RKO (cell line): ENCODE results near the gene PCNX2.
"Not testable (repeated sequence)": the region's sequence is repeated elsewhere in the genome, so short reads cannot be mapped to it uniquely, and the experiment has no call there.

Source experiments
- DNase-seq: peaks from one replicate; pipeline ENCODE4 v3.0.0-alpha.2; 2016; ENCODE audit warnings: low spot score

Gene PCNX2

DNA sequence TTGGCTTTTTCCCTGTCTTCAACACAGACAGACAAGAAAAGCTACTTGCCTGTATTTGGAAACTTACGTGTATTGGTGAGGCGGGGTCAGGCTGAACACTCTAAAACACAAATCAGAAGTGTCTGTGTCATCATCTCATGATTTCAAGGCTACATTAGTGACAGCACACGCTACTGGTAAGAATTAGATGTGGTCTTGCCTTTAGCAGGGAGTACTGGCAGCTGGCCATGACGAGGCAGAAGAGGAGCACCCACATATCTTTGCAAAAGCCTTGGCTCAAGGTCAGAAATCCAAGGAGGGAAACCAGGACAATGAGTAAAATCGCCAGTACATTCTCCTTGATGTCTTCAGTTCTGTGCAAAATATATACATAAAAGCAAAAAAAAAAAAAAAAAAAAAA is 77.7 kb downstream of the PCNX2 start:
- no peak for DNase-seq

DNA sequence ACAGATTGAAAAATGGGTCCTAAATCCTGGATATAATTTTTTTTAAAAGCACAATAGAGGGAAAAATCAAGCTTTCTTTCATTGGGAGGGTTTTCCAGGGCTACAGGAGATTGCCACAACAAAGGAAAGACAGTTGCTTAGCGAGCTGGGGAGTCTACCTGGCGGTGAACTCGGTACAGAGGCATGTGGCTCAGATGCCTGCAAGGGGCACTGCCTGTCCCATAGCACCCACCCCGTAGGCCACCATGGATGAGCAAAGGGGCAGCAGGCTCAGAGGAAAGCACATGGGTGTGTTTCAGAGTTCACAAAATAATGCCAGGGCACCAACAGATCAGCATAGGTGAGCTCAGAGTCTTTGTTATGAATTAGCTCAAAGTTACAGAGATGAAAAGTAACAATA is 79.5 kb downstream of the PCNX2 start:
- no peak for DNase-seq

DNA sequence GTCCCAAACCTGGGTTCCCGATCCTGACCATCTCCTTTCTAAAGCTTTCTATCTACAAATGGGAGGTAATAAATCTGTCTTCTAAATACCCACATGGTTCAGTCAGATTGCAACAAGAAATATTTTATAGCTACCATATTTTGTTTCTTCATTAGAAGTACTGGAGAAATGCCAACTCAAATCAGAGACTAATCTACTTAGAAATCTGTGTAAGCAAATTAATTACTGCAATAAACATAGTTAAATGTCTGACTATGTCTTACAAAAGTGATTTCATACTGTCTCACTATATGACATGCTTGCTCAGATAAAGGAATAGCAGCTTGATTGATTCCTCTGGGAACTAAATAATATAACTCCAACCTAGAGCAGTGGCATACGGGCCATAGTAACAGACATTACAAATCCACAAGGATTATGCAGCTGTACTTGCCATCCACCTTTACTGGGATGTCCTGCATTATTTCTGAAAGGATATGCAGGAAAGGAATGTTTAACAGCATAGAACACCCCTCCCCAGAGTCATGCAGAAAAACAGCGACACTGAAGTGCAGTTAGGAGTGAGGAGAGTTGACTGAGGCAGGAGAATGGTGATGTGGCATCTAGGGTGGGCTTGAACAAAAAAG is 80.3 kb downstream of the PCNX2 start:
- no peak for DNase-seq

DNA sequence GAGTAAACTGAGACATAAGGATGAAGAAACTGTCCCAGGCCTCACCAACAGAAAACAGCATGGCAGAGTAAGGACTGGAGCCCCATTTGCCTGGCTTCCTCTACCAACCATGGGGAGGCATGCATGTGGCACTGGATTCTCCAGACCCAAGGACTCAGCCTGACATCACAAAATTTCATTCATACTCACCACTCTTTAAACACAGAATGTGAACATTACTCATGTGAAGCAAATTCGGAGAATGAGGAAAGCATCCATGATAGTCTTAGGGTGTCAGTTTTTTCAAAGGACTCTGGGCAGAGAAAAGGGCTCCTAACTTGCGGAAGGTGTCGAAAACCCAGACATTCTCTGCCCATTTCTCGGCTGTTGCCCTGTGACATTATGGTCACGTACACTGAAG is 83.9 kb downstream of the PCNX2 start:
- peak; percentile 24 for DNase-seq

DNA sequence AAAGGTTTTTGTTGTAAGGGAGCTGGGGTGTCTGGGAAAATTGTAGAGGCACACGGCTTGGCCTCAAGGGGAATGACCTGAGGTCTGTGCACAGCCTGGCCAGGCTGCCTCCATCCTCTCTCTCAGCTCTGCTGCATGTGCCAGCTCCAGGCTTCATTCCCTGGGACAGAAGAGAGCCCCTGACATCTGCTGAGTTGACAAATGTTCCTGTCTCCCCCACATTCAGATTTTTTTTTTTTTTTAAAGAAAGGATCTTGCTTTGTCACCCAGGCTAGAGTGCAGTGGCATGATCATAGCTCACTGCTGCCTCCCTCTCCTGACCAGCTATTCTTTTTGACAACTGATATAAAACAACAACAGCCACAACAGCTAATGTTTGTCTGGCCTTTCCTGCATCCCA is 84.4 kb downstream of the PCNX2 start:
- DNase-seq = no peak

DNA sequence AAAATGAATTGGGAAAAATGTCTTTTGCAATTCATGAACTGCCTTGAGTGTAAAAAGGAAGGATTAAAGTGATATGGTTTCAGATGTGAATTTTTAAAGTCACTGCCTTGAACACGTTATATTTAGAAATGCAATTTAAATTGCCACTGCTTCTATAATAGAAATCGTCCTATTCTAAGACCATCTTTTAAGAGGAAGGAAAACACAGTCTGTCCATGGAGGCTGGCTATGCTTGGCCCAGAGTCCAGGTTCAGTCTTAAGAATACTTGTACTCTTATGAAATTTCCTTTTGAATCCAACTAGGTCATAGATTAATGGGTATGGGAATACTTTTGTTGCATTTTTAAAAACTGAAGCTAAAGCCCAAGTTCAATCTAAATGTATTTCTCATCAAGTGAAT is 86.0 kb downstream of the PCNX2 start:
- DNase-seq = no peak

DNA sequence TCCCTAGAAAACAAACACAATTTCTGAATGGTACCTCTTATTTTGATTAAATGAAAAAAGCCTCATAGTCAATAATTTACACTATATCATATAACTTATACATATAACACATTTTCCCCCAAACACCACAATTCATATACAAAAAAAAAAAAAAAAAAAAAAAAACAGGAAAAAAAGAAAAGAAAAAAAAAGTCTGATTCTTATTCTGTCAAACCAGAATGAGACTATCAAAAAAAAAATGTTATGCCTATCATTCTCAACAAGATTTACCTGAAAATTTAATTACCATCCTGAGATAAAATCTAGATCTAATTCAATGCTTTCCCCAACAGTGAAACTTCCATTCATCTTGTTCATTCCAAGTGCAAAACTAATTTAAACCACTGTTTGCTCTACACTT is 86.8 kb downstream of the PCNX2 start:
- DNase-seq = no peak

DNA sequence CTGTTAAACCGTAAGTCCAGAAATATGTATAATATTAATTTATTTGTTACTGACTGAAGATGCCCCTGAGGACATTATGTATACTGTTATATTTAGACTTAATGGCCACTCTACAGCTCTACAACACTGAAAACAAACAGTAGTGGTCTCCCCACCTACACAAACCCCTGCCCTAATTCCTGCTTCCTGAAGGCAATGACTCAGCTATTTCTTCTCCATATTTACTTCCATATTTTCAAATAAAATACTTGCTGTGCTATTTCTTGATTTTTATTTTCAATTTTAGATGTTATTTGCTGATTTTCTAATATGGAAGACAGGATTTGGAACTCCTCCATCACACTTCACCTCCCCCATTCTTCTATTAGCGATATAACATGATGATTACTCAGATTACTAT is 97.6 kb downstream of the PCNX2 start:
- no peak for DNase-seq

DNA sequence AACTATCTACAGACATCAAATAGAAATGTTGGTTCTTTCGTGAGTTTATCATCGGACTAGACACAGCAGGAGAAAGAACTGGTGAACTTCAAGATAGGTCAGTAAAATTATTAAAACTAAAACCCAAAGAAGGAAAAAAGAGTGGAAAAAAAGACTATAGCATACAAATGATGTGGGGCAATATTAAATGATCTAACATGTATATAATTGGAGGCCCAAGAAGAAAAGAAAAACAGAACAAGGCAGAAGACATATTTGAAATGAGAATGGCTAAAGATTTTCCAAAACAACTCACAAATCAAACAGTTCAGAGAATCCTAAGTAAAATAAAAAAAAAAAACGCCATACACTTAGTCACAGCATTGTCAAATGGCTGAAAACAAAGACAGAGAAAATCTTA is 101.8 kb downstream of the PCNX2 start:
- DNase-seq = no peak

DNA sequence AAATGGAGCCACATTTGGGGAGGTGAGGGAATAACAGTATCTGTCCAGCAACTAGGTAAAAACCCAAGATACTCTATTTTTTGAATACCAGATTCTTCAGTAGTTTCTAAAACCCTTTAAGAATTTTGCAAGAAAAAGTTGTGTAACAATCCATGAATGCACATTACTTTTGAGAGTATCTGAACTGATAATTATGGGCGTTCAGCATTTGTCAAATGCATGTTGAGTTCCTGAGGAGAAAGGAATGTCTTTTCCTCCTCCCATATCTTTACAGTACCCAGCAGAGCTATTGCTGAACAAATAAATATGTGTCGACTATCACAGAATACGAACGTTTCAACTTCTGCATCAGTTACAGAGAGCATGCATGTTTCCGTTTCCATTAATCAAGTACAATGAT is 104.5 kb downstream of the PCNX2 start:
- DNase-seq = no peak

DNA sequence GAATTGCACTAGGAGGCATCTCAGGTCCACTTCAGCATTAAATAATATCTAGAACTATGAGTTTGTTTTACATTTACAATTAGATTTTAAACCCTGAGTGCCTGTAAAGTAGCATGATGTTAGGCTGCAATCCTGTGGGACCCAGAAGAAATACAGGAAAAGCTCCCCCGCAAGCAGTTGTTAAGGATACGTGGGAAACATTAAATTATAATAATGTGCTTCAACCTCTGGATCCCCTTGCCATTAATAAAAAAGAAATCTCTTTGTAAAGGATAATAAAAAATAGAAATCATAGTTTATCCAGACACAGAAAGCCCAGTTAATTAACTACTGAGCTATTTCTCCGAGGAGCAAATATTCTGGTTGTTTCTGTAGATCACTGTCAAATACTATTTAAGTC is 106.0 kb downstream of the PCNX2 start:
- DNase-seq = no peak

DNA sequence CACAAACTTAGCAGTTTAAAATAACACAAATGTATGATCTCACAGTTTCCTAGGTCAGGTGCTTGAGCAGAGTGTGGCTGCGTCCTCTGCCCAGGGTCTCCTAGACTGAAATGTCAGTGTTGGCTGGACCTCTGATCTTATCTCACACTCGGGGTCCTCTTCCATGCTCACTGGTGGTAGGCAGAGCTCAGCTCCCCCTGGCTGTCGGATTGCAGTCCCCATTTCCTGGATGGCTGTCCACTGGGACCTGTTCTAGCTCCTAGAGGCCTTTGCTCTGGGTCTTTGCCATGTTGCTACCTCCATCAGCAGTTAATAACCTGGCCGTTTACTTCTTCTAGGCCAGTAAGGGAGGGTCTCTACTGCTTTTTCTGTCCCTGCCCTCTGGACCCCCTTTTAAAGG is 107.5 kb downstream of the PCNX2 start:
- DNase-seq = no peak

DNA sequence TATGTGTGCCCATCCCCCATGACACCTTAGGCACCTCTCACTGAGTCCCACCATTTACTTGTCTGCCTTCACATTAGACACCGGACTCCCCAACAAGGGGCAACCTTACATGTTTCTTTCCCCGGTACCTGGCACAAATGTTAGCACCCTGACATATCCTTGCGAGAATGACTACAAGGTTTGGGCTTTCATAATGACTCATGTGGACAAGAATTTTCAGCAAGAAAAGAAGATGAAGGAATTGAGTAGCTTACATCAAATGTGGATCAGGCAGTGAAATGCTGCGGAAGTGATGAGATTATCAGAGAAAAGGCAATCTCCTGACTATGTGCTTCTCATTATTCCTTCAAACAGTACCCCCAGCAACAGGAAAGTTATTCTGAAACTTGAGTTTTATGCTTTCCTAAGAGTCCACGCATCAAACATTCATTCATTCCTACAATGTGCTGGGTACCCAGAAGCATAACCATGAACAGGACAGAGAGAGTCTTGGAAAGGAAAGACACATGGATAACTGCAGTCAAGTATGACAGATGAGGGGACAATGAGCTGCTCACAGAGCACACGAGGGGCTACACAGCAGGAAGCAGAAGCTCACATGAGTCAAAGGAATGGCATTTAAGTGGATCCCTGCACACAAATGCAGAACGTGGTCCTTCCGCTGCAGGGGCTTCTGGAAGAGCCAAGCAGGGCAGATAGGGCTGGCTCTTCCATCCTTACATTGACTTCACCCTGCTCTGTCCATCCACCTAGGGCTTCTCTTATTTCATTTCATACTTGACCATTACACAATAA is 112.1 kb downstream of the PCNX2 start:
- no peak for DNase-seq

DNA sequence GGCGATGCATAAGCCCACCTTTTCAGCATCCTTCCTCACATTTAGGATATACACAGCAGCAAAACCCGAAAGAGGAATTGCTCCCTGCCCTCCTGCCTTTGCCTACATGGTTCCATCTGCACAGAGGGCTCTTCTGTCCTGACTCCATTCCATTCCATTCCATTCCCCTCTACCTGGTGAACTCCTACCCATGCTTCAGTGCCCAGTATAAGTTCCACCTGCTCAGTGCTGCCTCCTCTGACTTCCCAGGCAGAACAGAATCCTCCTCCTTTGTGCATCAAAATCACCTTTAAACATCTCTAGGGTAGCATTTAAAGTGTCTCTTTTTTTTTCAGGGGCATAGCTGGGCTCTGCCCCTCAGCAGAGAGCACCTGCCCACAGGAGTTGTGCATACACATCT is 112.9 kb downstream of the PCNX2 start:
- DNase-seq = no peak

DNA sequence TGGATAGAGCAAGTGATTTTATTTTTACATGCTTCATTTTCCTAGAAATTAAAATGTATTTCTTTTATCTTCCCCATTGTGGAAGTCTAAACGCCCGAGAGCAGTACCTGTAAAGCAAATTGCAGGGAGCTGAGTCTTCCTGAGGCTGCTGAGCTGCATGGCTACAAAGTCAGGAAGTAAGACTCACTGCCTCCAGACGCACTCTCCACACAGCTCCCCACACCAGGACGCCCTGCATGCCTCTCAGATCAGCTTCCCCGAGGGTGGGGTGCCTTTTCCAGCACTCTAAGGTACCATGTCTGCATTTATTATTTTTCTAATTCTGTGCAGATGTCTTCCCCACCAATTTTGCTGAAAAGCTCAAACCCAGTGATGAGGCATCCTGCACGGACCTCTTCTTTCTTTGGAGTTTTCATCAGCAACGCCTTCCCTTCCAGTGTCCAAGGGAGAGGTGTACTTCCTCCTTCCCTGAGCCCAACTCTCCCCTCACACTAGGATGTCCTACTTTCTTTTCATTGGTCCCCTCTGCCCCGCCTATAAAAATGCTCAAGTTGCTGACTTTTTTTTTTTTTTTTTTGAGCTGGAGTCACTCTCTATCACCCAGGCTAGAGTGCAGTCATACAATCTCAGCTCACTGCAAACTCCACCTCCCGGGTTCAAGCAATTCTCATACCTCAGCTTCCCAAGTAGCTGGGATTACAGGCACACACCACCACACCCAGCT is 114.7 kb downstream of the PCNX2 start:
- DNase-seq = no peak

DNA sequence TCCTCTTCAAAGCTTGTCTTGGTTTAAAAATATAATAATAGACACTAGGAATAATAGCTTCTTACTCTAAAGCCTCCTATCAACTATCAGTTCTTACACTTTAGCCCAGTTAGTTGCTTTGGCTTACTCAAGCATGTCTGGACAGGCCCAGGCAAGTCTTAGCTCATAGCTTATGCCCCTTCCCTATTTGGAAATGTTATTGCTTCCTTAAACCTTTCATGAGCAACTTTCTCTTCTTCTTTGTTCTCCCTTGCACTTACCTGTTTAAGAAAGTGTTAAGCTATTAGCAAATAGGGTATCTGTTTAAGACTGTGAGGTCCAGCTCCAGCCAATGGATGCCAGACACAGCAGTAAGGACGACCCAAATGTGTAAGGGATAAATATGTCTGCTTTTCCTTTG is 115.9 kb downstream of the PCNX2 start:
- not testable (repeated sequence) for DNase-seq

DNA sequence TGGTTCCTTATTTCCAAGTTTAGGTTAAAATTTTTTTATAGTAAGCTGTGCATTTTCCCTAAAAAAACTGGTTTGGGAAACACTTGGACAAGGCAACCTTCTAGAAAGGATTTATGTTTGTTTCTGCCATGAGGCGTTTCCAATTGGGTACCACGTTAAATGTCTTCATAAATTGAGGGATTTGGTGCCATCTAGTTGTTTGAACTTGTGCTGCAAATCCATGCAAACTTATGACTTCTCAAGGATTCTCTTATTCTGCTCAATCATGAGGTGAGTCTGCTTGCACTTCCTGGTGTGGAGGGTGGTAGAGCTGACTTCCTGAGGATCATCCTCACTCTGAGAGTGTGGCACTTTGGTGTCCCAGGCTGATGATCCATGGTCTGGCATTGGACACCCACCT is 123.3 kb downstream of the PCNX2 start:
- DNase-seq = peak; percentile 30

DNA sequence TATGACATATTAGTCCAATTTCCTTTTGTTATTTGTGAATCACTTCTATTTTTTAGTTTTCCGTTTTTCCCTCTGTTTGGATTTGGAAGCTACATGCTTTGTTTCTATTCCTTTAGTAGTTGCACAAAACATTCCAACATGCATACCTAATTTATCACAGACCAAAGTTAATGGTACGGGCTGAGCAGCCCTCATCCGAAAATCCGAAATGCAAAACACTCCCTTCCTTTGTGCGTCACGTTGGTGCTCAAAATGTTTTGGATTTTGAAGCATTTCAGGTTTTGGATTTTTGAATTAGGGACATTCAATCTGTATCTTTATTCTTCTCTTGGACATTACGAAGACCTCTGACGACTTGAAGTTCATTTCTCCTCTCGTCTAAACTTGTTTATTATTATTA is 124.8 kb downstream of the PCNX2 start:
- no peak for DNase-seq

DNA sequence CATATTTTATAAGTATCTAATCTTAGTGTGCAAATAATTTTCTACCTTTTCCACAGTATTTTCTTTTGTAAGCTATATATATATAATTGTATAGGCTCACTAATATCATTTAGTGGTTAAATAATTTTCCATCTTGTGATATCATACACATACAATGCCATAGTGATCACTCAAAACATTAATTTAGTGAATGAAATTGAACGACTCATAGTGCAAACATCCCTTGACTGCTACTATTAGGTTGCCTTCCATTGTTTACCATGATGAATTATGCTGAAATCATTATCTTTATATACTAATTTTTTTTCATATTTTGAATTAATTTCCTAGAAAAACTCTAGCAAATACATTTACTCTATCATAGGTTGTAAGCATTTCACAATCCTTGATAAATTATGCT is 127.1 kb downstream of the PCNX2 start:
- peak; percentile 8 for DNase-seq

DNA sequence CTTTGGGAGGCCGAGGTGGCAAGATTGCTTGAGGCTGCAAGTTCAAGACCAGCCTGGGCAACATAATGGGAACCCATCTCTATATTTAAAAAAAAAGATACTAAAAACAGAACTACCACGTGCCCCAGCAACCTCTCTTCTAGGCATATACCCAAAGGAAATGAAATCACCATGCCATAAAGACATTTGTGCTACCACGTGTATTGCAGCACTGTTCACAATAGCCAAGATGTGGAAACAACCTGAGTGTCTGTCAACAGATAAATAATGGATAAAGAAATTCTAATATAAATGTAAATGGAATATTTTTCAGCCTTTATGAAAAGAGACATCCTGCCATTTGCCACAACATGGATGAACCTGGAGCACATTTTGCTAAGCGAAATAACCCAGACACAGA is 128.6 kb downstream of the PCNX2 start:
- no peak for DNase-seq

DNA sequence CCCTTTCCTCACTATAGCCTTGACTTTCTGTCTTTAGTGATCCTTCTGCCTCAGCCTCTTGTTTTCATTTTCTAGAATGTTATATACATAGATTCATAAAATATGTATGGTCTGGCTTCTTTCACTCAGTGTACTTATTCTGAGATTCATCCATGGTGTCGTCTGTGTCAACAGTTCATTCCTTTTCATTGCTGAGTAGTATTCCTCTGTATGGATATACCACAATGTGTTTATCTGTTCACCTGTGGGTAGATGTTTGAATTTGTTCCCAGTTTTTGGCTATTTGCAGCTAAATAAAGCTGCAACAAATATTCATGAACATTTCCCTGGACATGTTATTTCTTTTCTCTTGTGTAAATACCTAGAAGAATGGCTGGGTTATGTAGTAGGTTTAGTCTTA is 131.8 kb downstream of the PCNX2 start:
- no peak for DNase-seq

DNA sequence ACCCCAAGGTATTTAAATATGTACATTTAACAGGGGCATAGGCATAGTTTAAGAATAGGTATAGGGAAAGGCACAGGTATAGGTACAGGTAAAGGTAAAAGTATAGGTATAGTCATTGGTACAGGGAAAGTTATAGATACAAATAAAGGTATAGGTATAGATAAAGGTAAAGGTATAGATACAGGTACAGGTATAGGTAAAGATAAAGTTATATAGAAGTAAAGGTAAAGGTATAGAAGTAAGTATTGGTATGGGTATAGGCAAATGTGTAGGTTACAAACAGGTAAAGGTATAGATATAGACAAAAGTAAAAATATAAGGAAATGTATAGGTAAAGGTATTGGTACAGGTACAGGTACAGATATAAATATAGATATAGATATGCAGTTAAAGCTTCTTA is 137.2 kb downstream of the PCNX2 start:
- DNase-seq = no peak

DNA sequence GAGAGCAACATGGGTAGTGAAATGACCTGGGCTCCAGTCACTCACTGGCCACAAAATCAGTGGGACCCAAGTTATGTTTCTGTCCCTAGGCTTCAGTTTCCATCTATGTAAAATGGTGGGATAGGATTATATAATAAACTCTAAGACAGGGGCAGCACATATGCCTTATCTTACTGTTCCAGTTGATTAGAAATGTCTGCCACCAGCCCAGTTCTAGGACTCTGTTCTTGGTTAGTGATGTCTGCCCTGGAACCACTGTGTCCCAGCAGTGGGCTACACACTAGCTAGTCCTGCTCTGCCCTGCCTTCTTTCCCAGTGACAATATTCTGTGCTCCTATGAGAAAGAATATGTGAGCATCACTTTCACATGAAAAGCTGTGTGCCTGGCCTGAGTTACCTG is 138.3 kb downstream of the PCNX2 start:
- DNase-seq = no peak
